HepG2 (cell line): Measurements from ENCODE around the gene PIMREG. TPM values are rescaled to one million over a fixed set of nuclear protein-coding genes. Genes with fewer than 3 reads are reported as not detected.
A peak's percentile ranks its signal among the peaks of the same experiment; 100 is the strongest.

ENCODE experiments used
- EEA1 ChIP-seq: sonication (generic); formaldehyde crosslinking; IDR thresholded peaks from 2 replicates; pipeline ENCODE4 v1.5.1; 2020; ENCODE audit warnings: mild to moderate bottlenecking, missing genetic modification reagents, borderline replicate concordance
- FOSL1 ChIP-seq: sonication (generic); formaldehyde crosslinking; IDR thresholded peaks from 2 replicates; pipeline ENCODE4 v1.9.0; 2021; ENCODE audit warnings: missing genetic modification reagents, borderline replicate concordance
- HNRNPL ChIP-seq: fragments of 200-400 bp; formaldehyde crosslinking; IDR thresholded peaks from 2 replicates; pipeline ENCODE4 v1.6.1; 2017; ENCODE audit warnings: mild to moderate bottlenecking, low read depth, low read length
- KMT2A ChIP-seq: sonication (generic); formaldehyde crosslinking; IDR thresholded peaks from 2 replicates; pipeline ENCODE4 v1.4.0; 2020; ENCODE audit warnings: missing genetic modification reagents
- MAFG ChIP-seq: sonication (generic); formaldehyde crosslinking; IDR thresholded peaks from 2 replicates; pipeline ENCODE4 v1.5.1; 2020; ENCODE audit warnings: mild to moderate bottlenecking, missing genetic modification reagents
- MIER3 ChIP-seq: IDR thresholded peaks from 2 replicates; pipeline ENCODE4 v1.6.1; 2016; ENCODE audit warnings: missing compliant biosample characterization, borderline replicate concordance
- NCOA5 ChIP-seq: sonication (generic); formaldehyde crosslinking; IDR thresholded peaks from 2 replicates; pipeline ENCODE4 v1.4.0; 2020; ENCODE audit warnings: missing genetic modification reagents
- NCOR1 ChIP-seq: fragments of 200-600 bp; sonication (generic); IDR thresholded peaks from 2 replicates; pipeline ENCODE4 v1.7.0; 2017; ENCODE audit warnings: antibody characterized with exemption, low read length, borderline replicate concordance
- NFE2L1 ChIP-seq: sonication (generic); formaldehyde crosslinking; IDR thresholded peaks from 2 replicates; pipeline ENCODE4 v1.4.0; 2020; ENCODE audit warnings: missing genetic modification reagents, mild to moderate bottlenecking, borderline replicate concordance
- NFYC ChIP-seq: IDR thresholded peaks from 2 replicates; pipeline ENCODE4 v1.6.1; 2016; ENCODE audit warnings: missing genetic modification reagents, missing compliant biosample characterization
- PHF20 ChIP-seq: sonication (generic); formaldehyde crosslinking; IDR thresholded peaks from 2 replicates; pipeline ENCODE4 v1.5.0; 2020; ENCODE audit warnings: mild to moderate bottlenecking, missing genetic modification reagents
- TBX2 ChIP-seq: sonication (generic); formaldehyde crosslinking; IDR thresholded peaks from 2 replicates; pipeline ENCODE4 v1.5.0; 2020; ENCODE audit warnings: missing genetic modification reagents, mild to moderate bottlenecking, borderline replicate concordance
- TRIM24 ChIP-seq: sonication (generic); formaldehyde crosslinking; IDR thresholded peaks from 2 replicates; pipeline ENCODE4 v1.8.0; 2022; ENCODE audit warnings: mild to moderate bottlenecking, missing genetic modification reagents
- ZC3H4 ChIP-seq: sonication (generic); formaldehyde crosslinking; IDR thresholded peaks from 2 replicates; pipeline ENCODE4 v1.4.0; 2020; ENCODE audit warnings: missing genetic modification reagents, borderline replicate concordance
- ZNF121 ChIP-seq: sonication (generic); formaldehyde crosslinking; IDR thresholded peaks from 2 replicates; pipeline ENCODE4 v1.5.0; 2020; ENCODE audit warnings: mild to moderate bottlenecking, missing genetic modification reagents
- ZNF329 ChIP-seq: sonication (generic); formaldehyde crosslinking; IDR thresholded peaks from 2 replicates; pipeline ENCODE4 v1.9.0; 2021; ENCODE audit warnings: low read depth, mild to moderate bottlenecking, missing genetic modification reagents
- ZNF678 ChIP-seq: sonication (generic); formaldehyde crosslinking; IDR thresholded peaks from 2 replicates; pipeline ENCODE4 v1.4.0; 2020; ENCODE audit warnings: mild to moderate bottlenecking, missing genetic modification reagents
- ZNF775 ChIP-seq: sonication (generic); formaldehyde crosslinking; IDR thresholded peaks from 2 replicates; pipeline ENCODE4 v1.4.0; 2020; ENCODE audit warnings: missing genetic modification reagents, mild to moderate bottlenecking, moderate library complexity, borderline replicate concordance
- ZNF792 ChIP-seq: IDR thresholded peaks from 2 replicates; pipeline ENCODE4 v1.6.1; 2016
- ZNF850 ChIP-seq: sonication (generic); formaldehyde crosslinking; conservative IDR thresholded peaks from 2 replicates; pipeline ENCODE4 v1.9.0; 2021; ENCODE audit warnings: mild to moderate bottlenecking, missing genetic modification reagents
- ZSCAN30 ChIP-seq: sonication (generic); formaldehyde crosslinking; IDR thresholded peaks from 2 replicates; pipeline ENCODE4 v1.5.0; 2020; ENCODE audit warnings: mild to moderate bottlenecking, missing genetic modification reagents
- polyA plus RNA-seq, 8 experiments: library from polyadenylated mRNA; depleted of rRNA in 3 of 8; stranded (reverse) in 7 of 8; unstranded in 1 of 8; fragments of >200 nt; fragmentation: Illumina TruSeq in 4 of 8; extraction: Trizol in 4 of 8; gene quantifications; 2 replicates each; pipeline versions ENCODE4 v1.2.1 to v1.2.3, GENCODE V29; 2011 to 2016; ENCODE audit warnings: low read depth in 4 of 8, missing spikeins in 1 of 8, mixed read lengths in 1 of 8; ENCODE audit not compliant: insufficient read depth in 1 of 8
- total RNA-seq, 5 experiments: library from RNA; depleted of rRNA; stranded (reverse); fragments of >200 nt; fragmentation: Illumina TruSeq; extraction: Trizol; gene quantifications; 2 replicates each; pipeline ENCODE4 v1.2.3, GENCODE V29; 2016; ENCODE audit warnings: low read depth in 1 of 5
- TF ChIP-seq, protein P1 (sequence below): conservative IDR thresholded peaks from 2 replicates; pipeline ENCODE4 v1.6.1; 2018; ENCODE audit warnings: missing genetic modification reagents
- TF ChIP-seq, protein P2 (sequence below): sonication (generic); formaldehyde crosslinking; IDR thresholded peaks from 2 replicates; pipeline ENCODE4 v1.5.0; 2020; ENCODE audit warnings: mild to moderate bottlenecking, missing genetic modification reagents

The PIMREG gene
- total and polyA plus RNA-seq, 2 of the 13 experiments (the other 11 are each of a cell fraction or from before 2014, with no cell fraction given), result 15.6 to 30.3 TPM

DNA sequence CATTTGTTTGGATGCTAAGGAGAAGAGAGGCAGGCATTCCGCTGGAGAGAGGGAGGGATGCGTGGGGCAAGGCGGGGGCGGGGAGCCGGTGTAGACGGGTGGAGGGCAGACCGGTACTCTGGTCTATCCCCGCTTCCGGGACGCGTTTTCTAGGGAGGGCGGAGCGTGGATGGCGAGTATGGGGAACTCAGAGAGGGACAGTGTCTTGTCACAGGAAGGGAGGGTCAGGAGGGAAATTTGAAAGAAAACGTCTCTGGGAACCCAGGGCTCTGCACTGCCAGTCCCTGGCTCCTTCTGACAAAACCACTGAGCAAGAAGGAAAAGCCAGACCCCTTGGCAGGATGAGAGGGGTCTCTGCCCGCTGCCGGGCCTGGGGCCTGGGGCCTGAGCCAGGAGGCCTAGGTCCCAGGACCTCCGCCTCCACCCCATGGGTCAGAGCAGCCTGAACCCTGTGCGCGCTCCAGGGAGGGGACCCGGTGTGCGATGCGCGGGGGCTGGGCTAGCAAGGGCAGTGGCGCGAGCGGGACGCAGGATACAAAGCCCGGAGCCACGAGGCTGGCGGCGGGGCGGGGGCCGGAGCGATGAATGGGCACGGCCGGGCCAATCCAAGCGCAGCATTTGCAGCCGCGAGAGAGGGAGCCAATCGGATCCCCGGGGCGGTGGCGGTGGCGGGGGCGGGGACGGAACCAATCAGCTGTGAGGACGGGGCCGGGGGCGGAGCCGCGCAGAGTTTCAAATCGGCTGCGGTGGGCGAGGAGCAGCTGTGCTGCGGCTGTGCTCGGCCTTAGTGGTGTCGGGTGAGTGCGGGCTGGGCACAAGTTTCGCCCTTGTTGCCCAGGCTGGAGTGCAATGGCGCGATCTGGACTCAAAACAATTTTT is at the start of gene PIMREG (continued):
- TF ChIP-seq, protein P1, sequence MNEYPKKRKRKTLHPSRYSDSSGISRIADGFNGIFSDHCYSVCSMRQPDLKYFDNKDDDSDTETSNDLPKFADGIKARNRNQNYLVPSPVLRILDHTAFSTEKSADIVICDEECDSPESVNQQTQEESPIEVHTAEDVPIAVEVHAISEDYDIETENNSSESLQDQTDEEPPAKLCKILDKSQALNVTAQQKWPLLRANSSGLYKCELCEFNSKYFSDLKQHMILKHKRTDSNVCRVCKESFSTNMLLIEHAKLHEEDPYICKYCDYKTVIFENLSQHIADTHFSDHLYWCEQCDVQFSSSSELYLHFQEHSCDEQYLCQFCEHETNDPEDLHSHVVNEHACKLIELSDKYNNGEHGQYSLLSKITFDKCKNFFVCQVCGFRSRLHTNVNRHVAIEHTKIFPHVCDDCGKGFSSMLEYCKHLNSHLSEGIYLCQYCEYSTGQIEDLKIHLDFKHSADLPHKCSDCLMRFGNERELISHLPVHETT (CRISPR knock-in tag), result 0 out of 2 replicates have a peak, but pooled peaks have one; percentile 19
- TF ChIP-seq ZNF775 (CRISPR knock-in tag), result no peak
- no peak for TF ChIP-seq HNRNPL
- no peak for TF ChIP-seq FOSL1 (CRISPR knock-in tag)
- TF ChIP-seq MAFG (CRISPR knock-in tag), result no peak
- peak; percentile 70 for TF ChIP-seq TBX2 (CRISPR knock-in tag)
- no peak for TF ChIP-seq NCOA5 (CRISPR knock-in tag)
- 0 out of 2 replicates have a peak, but pooled peaks have one; percentile 64 for TF ChIP-seq ZC3H4 (CRISPR knock-in tag)
- TF ChIP-seq NFE2L1, result no peak
- peak; percentile 42; the same call in 1 of the 2 replicates for TF ChIP-seq EEA1
- TF ChIP-seq NFYC (CRISPR knock-in tag), result peak; percentile 87
- 0 out of 2 replicates have a peak, but pooled peaks have one; percentile 18 for TF ChIP-seq ZNF792 (CRISPR knock-in tag)
- no peak for TF ChIP-seq TRIM24 (CRISPR knock-in tag)
- TF ChIP-seq ZNF850, result no peak
- TF ChIP-seq ZNF678 (CRISPR knock-in tag), result 0 out of 2 replicates have a peak, but pooled peaks have one; percentile 75
- no peak; the same call in 1 of the 2 replicates for TF ChIP-seq MIER3 (CRISPR knock-in tag)
- no peak for TF ChIP-seq KMT2A (CRISPR knock-in tag)
- TF ChIP-seq NCOR1, result no peak; the same call in 1 of the 2 replicates
- TF ChIP-seq, protein P2, sequence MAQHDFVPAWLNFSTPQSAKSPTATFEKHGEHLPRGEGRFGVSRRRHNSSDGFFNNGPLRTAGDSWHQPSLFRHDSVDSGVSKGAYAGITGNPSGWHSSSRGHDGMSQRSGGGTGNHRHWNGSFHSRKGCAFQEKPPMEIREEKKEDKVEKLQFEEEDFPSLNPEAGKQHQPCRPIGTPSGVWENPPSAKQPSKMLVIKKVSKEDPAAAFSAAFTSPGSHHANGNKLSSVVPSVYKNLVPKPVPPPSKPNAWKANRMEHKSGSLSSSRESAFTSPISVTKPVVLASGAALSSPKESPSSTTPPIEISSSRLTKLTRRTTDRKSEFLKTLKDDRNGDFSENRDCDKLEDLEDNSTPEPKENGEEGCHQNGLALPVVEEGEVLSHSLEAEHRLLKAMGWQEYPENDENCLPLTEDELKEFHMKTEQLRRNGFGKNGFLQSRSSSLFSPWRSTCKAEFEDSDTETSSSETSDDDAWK, result no peak
- no peak for TF ChIP-seq ZNF121 (CRISPR knock-in tag)
- no peak for TF ChIP-seq ZSCAN30 (CRISPR knock-in tag)
- peak; percentile 69 for TF ChIP-seq PHF20 (CRISPR knock-in tag)
- no peak for TF ChIP-seq ZNF329
